ENCODE data around the gene LSM14B. TPM values are rescaled to one million over a fixed set of nuclear protein-coding genes. Genes with fewer than 3 reads are reported as not detected.

Gene LSM14B
- total RNA-seq, 1 experiment from 2014 or later = 82.4 TPM

GRCh38 chr20:62158541-62158940, 36.3 kb downstream of the LSM14B start:
- TF ChIP-seq, protein P1, sequence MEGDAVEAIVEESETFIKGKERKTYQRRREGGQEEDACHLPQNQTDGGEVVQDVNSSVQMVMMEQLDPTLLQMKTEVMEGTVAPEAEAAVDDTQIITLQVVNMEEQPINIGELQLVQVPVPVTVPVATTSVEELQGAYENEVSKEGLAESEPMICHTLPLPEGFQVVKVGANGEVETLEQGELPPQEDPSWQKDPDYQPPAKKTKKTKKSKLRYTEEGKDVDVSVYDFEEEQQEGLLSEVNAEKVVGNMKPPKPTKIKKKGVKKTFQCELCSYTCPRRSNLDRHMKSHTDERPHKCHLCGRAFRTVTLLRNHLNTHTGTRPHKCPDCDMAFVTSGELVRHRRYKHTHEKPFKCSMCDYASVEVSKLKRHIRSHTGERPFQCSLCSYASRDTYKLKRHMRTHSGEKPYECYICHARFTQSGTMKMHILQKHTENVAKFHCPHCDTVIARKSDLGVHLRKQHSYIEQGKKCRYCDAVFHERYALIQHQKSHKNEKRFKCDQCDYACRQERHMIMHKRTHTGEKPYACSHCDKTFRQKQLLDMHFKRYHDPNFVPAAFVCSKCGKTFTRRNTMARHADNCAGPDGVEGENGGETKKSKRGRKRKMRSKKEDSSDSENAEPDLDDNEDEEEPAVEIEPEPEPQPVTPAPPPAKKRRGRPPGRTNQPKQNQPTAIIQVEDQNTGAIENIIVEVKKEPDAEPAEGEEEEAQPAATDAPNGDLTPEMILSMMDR (conservative IDR thresholded peaks at IDR 0.05) = no peak
- Histone ChIP-seq H4K91ac (ENCODE audit: insufficient read length, low read depth, low read length) (no peak overlapping the region), H3K9me3 (ENCODE audit: control insufficient read depth, low read depth, low read length) (no peaks in the 10 kb centered on the region), H3K23me2 (ENCODE audit: insufficient read length, low read depth, low read length, poor library complexity, severe bottlenecking) (no peaks in the 10 kb centered on the region), H2BK5ac (ENCODE audit: insufficient read length, low read length) (no peak overlapping the region), H4K5ac (ENCODE audit: insufficient read length, low read depth, low read length) (no peak overlapping the region), H3K9ac (ENCODE audit: extremely low read depth, insufficient read length, low read length) (no peak overlapping the region), H2BK120ac (ENCODE audit: low read depth, low read length, poor library complexity, severe bottlenecking) (no peak overlapping the region), H2AK5ac (ENCODE audit: insufficient read length, low read length) (no peak overlapping the region), H3K23ac (ENCODE audit: insufficient read length, low read depth, low read length) (no peak overlapping the region), H3K4ac (ENCODE audit: low read depth, low read length) (no peak overlapping the region), H3K18ac (ENCODE audit: insufficient read length, low read depth, low read length) (no peak overlapping the region), H2BK12ac (ENCODE audit: insufficient read length, low read depth, low read length) (no peak overlapping the region), H3K4me2 (ENCODE audit: insufficient read depth, insufficient read length, low read length) (no peak overlapping the region), H4K20me1 (ENCODE audit: control insufficient read depth, insufficient read depth, insufficient read length) (no peaks in the 10 kb centered on the region), H4K8ac (replicated peaks; ENCODE audit: insufficient read length, low read depth, low read length) (no peak overlapping the region), H3K79me2 (ENCODE audit: insufficient read depth, low read length) (peaks cover 6% of the 10 kb centered on the region; the same call in 1 of the 2 replicates), H2AFZ (ENCODE audit: low read length) (no peak overlapping the region), H3K4me1 (ENCODE audit: insufficient read depth, low read length) (no peaks in the 10 kb centered on the region), H3K27ac (ENCODE audit: insufficient read length, low read depth, low read length) (no peak overlapping the region), H3T11ph (ENCODE audit: low read length) (no peak overlapping the region), H3K79me1 (ENCODE audit: insufficient read depth, low read depth, low read length, poor library complexity, severe bottlenecking) (peaks cover 3% of the 10 kb centered on the region), H2BK15ac (ENCODE audit: low read depth, low read length) (no peak overlapping the region), H2BK20ac (ENCODE audit: low read depth, low read length, poor library complexity, severe bottlenecking) (no peak overlapping the region), H3K14ac (ENCODE audit: insufficient read depth, low read length) (no peak overlapping the region; the same call in 1 of the 2 replicates), H3K27me3 (ENCODE audit: insufficient read depth, low read length) (no peaks in the 10 kb centered on the region), H3K56ac (ENCODE audit: insufficient read length, low read depth, low read length) (no peak overlapping the region)
- no CpG with 5 or more reads among the region's 22 CpGs for WGBS (ENCODE audit: extremely low coverage, insufficient read length, low lambda C conversion rate)
- peaks cover 23 to 50% (median 40%) of the 10 kb centered on the region in 3 experiments for H3K36me3 Mint-ChIP-seq (ENCODE audit: insufficient read depth in 1 of 3, low read depth in 3 of 3)
- H3K4me1 Mint-ChIP-seq = peaks cover 25 to 29% of the 10 kb centered on the region in 2 experiments
- DNase-seq = no peak
- peaks cover 0 to 1% of the 10 kb centered on the region in 2 experiments; a peak in 1 of 5 replicates for H3K9me3 Mint-ChIP-seq
- no peaks in the 10 kb centered on the region for H3K27me3 Mint-ChIP-seq (ENCODE audit: low read depth)
- H3K4me3 Mint-ChIP-seq = peak overlapping the region in 1 of 2 experiments; percentile 17; a peak in 1 of 5 replicates
- no peak overlapping the region; a peak in 1 of 7 replicates for H3K27ac Mint-ChIP-seq

All from H9 (cell line).